HepG2 (cell line): ENCODE measurements around the gene MYO7A. TPM values are rescaled to one million over a fixed set of nuclear protein-coding genes. Genes with fewer than 3 reads are reported as not detected.
A peak's percentile ranks its signal among the peaks of the same experiment; 100 is the strongest.

Experiments
- BATF2 ChIP-seq: sonication (generic); formaldehyde crosslinking; IDR thresholded peaks from 2 replicates; pipeline ENCODE4 v1.8.0; 2022; ENCODE audit warnings: mild to moderate bottlenecking, missing genetic modification reagents, moderate library complexity
- HOXD1 ChIP-seq: sonication (generic); formaldehyde crosslinking; IDR thresholded peaks from 2 replicates; pipeline ENCODE4 v1.5.0; 2020; ENCODE audit warnings: missing genetic modification reagents
- KAT2B ChIP-seq: fragments of 150-350 bp; IDR thresholded peaks from 2 replicates; pipeline ENCODE4 v1.6.1; 2014; ENCODE audit warnings: low read depth, low read length, borderline replicate concordance
- KAT8 ChIP-seq: IDR thresholded peaks from 2 replicates; pipeline ENCODE4 v1.6.1; 2016; ENCODE audit warnings: missing genetic modification reagents, missing compliant biosample characterization
- NRL ChIP-seq: sonication (generic); formaldehyde crosslinking; IDR thresholded peaks from 2 replicates; pipeline ENCODE4 v1.5.0; 2020; ENCODE audit warnings: missing genetic modification reagents, mild to moderate bottlenecking, moderate library complexity, borderline replicate concordance
- POLR2AphosphoS5 ChIP-seq: IDR thresholded peaks from 2 replicates; pipeline ENCODE4 v1.6.1; 2012; ENCODE audit warnings: low read depth, low read length
- SP2 ChIP-seq: sonication (generic); formaldehyde crosslinking; IDR thresholded peaks from 2 replicates; pipeline ENCODE4 v1.5.1; 2020; ENCODE audit warnings: mild to moderate bottlenecking, missing genetic modification reagents
- polyA plus RNA-seq, 8 experiments: library from polyadenylated mRNA; depleted of rRNA in 3 of 8; stranded (reverse) in 7 of 8; unstranded in 1 of 8; fragments of >200 nt; fragmentation: Illumina TruSeq in 4 of 8; extraction: Trizol in 4 of 8; gene quantifications; 2 replicates each; pipeline versions ENCODE4 v1.2.1 to v1.2.3, GENCODE V29; 2011 to 2016; ENCODE audit warnings: low read depth in 4 of 8, missing spikeins in 1 of 8, mixed read lengths in 1 of 8; ENCODE audit not compliant: insufficient read depth in 1 of 8
- total RNA-seq, 5 experiments: library from RNA; depleted of rRNA; stranded (reverse); fragments of >200 nt; fragmentation: Illumina TruSeq; extraction: Trizol; gene quantifications; 2 replicates each; pipeline ENCODE4 v1.2.3, GENCODE V29; 2016; ENCODE audit warnings: low read depth in 1 of 5
- TF ChIP-seq, protein P1 (sequence below): sonication (generic); formaldehyde crosslinking; IDR thresholded peaks from 2 replicates; pipeline ENCODE4 v1.9.0; 2021; ENCODE audit warnings: missing genetic modification reagents, mild to moderate bottlenecking, borderline replicate concordance
- TF ChIP-seq, protein P2 (sequence below): sonication (generic); formaldehyde crosslinking; IDR thresholded peaks from 2 replicates; pipeline ENCODE4 v1.4.0; 2020; ENCODE audit warnings: missing genetic modification reagents, mild to moderate bottlenecking, borderline replicate concordance
- TF ChIP-seq, protein P3 (sequence below), 2 experiments: sonication (generic) in 1 of 2; formaldehyde crosslinking in 1 of 2; IDR thresholded peaks; 2 replicates each; pipeline versions ENCODE4 v1.4.0 to v1.6.1; 2016 to 2020; ENCODE audit warnings: borderline replicate concordance in 1 of 2, low read depth in 1 of 2, mild to moderate bottlenecking in 1 of 2, missing genetic modification reagents in 1 of 2
- TF ChIP-seq, protein P4 (sequence below): sonication (generic); formaldehyde crosslinking; IDR thresholded peaks from 2 replicates; pipeline ENCODE4 v1.4.0; 2020; ENCODE audit warnings: missing genetic modification reagents

MYO7A gene
- total and polyA plus RNA-seq, 2 of the 13 experiments (the other 11 are each of a cell fraction or from before 2014, with no cell fraction given): 7.5 to 10.0 TPM

GRCh38 chr11:77095551-77096490 is 32.2 kb upstream of the MYO7A start (continued):
- no peak for TF ChIP-seq BATF2 (CRISPR knock-in tag)
- TF ChIP-seq, protein P1, sequence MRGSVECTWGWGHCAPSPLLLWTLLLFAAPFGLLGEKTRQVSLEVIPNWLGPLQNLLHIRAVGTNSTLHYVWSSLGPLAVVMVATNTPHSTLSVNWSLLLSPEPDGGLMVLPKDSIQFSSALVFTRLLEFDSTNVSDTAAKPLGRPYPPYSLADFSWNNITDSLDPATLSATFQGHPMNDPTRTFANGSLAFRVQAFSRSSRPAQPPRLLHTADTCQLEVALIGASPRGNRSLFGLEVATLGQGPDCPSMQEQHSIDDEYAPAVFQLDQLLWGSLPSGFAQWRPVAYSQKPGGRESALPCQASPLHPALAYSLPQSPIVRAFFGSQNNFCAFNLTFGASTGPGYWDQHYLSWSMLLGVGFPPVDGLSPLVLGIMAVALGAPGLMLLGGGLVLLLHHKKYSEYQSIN (CRISPR knock-in tag): no peak
- no peak for TF ChIP-seq SP2 (CRISPR knock-in tag)
- TF ChIP-seq, protein P2, sequence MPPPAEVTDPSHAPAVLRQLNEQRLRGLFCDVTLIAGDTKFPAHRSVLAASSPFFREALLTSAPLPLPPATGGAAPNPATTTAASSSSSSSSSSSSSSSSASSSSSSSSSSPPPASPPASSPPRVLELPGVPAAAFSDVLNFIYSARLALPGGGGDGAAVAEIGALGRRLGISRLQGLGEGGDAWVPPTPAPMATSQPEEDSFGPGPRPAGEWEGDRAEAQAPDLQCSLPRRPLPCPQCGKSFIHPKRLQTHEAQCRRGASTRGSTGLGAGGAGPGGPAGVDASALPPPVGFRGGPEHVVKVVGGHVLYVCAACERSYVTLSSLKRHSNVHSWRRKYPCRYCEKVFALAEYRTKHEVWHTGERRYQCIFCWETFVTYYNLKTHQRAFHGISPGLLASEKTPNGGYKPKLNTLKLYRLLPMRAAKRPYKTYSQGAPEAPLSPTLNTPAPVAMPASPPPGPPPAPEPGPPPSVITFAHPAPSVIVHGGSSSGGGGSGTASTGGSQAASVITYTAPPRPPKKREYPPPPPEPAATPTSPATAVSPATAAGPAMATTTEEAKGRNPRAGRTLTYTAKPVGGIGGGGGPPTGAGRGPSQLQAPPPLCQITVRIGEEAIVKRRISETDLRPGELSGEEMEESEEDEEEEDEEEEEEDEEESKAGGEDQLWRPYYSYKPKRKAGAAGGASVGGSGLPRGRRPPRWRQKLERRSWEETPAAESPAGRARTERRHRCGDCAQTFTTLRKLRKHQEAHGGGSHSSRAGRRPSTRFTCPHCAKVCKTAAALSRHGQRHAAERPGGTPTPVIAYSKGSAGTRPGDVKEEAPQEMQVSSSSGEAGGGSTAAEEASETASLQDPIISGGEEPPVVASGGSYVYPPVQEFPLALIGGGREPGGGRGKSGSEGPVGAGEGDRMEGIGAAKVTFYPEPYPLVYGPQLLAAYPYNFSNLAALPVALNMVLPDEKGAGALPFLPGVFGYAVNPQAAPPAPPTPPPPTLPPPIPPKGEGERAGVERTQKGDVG: no peak
- no peak for TF ChIP-seq NRL (CRISPR knock-in tag)
- TF ChIP-seq, protein P3, sequence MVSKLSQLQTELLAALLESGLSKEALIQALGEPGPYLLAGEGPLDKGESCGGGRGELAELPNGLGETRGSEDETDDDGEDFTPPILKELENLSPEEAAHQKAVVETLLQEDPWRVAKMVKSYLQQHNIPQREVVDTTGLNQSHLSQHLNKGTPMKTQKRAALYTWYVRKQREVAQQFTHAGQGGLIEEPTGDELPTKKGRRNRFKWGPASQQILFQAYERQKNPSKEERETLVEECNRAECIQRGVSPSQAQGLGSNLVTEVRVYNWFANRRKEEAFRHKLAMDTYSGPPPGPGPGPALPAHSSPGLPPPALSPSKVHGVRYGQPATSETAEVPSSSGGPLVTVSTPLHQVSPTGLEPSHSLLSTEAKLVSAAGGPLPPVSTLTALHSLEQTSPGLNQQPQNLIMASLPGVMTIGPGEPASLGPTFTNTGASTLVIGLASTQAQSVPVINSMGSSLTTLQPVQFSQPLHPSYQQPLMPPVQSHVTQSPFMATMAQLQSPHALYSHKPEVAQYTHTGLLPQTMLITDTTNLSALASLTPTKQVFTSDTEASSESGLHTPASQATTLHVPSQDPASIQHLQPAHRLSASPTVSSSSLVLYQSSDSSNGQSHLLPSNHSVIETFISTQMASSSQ (IDR thresholded peaks at IDR 0.05; ENCODE audit: low read depth): no peak
- TF ChIP-seq, protein P3 (CRISPR knock-in tag; IDR thresholded peaks at IDR 0.05; ENCODE audit: borderline replicate concordance): no peak
- TF ChIP-seq, protein P4, sequence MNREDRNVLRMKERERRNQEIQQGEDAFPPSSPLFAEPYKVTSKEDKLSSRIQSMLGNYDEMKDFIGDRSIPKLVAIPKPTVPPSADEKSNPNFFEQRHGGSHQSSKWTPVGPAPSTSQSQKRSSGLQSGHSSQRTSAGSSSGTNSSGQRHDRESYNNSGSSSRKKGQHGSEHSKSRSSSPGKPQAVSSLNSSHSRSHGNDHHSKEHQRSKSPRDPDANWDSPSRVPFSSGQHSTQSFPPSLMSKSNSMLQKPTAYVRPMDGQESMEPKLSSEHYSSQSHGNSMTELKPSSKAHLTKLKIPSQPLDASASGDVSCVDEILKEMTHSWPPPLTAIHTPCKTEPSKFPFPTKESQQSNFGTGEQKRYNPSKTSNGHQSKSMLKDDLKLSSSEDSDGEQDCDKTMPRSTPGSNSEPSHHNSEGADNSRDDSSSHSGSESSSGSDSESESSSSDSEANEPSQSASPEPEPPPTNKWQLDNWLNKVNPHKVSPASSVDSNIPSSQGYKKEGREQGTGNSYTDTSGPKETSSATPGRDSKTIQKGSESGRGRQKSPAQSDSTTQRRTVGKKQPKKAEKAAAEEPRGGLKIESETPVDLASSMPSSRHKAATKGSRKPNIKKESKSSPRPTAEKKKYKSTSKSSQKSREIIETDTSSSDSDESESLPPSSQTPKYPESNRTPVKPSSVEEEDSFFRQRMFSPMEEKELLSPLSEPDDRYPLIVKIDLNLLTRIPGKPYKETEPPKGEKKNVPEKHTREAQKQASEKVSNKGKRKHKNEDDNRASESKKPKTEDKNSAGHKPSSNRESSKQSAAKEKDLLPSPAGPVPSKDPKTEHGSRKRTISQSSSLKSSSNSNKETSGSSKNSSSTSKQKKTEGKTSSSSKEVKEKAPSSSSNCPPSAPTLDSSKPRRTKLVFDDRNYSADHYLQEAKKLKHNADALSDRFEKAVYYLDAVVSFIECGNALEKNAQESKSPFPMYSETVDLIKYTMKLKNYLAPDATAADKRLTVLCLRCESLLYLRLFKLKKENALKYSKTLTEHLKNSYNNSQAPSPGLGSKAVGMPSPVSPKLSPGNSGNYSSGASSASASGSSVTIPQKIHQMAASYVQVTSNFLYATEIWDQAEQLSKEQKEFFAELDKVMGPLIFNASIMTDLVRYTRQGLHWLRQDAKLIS (CRISPR knock-in tag): no peak
- TF ChIP-seq KAT8 (CRISPR knock-in tag): peak; percentile 77
- no peak for TF ChIP-seq HOXD1 (CRISPR knock-in tag)
- no peak for TF ChIP-seq POLR2AphosphoS5
- TF ChIP-seq KAT2B: no peak
